Measurements from ENCODE around the gene PHKB.

Gene PHKB

GRCh38 chr16:47613251-47613650, 152.1 kb downstream of the PHKB start:
- TF ChIP-seq EZH2phosphoT487 (IDR thresholded peaks at IDR 0.05; ENCODE audit: borderline replicate concordance, low read length) (no peak), CTCF (IDR thresholded peaks at IDR 0.05; ENCODE audit: low read depth, low read length, poor library complexity, severe bottlenecking) (no peak)
- Histone ChIP-seq H3K9me3 (ENCODE audit: control insufficient read depth, insufficient read depth, low read length) (no peaks in the 10 kb centered on the region), H3K9me2 (replicated peaks; ENCODE audit: control insufficient read depth, low read length) (no peaks in the 10 kb centered on the region), H3K27ac (ENCODE audit: low read depth, low read length) (no peak overlapping the region), H3K4me3 (ENCODE audit: low read length) (no peak overlapping the region), H3K27me3 (ENCODE audit: control insufficient read depth, low read length) (no peaks in the 10 kb centered on the region), H4K20me1 (ENCODE audit: control insufficient read depth, insufficient read depth, low read depth, low read length) (no peaks in the 10 kb centered on the region), H3K4me1 (ENCODE audit: control insufficient read depth, low read length) (no peaks in the 10 kb centered on the region), H3K36me3 (ENCODE audit: control insufficient read depth, low read length) (peaks cover 19% of the 10 kb centered on the region), H3F3A (ENCODE audit: control insufficient read depth, insufficient read depth) (no peaks in the 10 kb centered on the region), H3K79me2 (ENCODE audit: control insufficient read depth, low read length) (no peaks in the 10 kb centered on the region), H3K4me2 (ENCODE audit: low read length) (no peak overlapping the region)

- H3K79me2 ChIP-seq (ENCODE audit: control insufficient read depth, low read length): no peaks in the 10 kb centered on the region
- no peaks in the 10 kb centered on the region for H3K9me2 ChIP-seq (replicated peaks; ENCODE audit: control insufficient read depth, low read length)
- no peak overlapping the region for H3K4me3 ChIP-seq (ENCODE audit: low read length)
- H3K27ac ChIP-seq (ENCODE audit: low read depth, low read length): no peak overlapping the region
- H3K9me3 ChIP-seq (ENCODE audit: control insufficient read depth, insufficient read depth, low read length): no peaks in the 10 kb centered on the region
- H3K4me1 ChIP-seq (ENCODE audit: control insufficient read depth, low read length): peaks cover 5% of the 10 kb centered on the region
- peaks cover 3% of the 10 kb centered on the region; the same call in 1 of the 2 replicates for H3K36me3 ChIP-seq (ENCODE audit: control insufficient read depth, low read length)
- H3K4me2 ChIP-seq (ENCODE audit: low read length): no peak overlapping the region
- H4K20me1 ChIP-seq (ENCODE audit: control insufficient read depth, insufficient read depth, low read depth, low read length): no peaks in the 10 kb centered on the region
- TF ChIP-seq CTCF (IDR thresholded peaks at IDR 0.05; ENCODE audit: low read depth, low read length, poor library complexity, severe bottlenecking) (no peak), EZH2phosphoT487 (IDR thresholded peaks at IDR 0.05; ENCODE audit: borderline replicate concordance, low read length) (no peak)
- H3F3A ChIP-seq (ENCODE audit: control insufficient read depth, insufficient read depth): no peaks in the 10 kb centered on the region
- H3K27me3 ChIP-seq (ENCODE audit: control insufficient read depth, low read length): no peaks in the 10 kb centered on the region
These were observed 156.6 kb downstream of the PHKB start for GRCh38 chr16:47617732-47618131.

GRCh38 chr16:47622451-47623176, 161.5 kb downstream of the PHKB start:
- H3K4me3 ChIP-seq (ENCODE audit: low read length): no peak overlapping the region
- no peak overlapping the region for H3K27ac ChIP-seq (ENCODE audit: low read depth, low read length)
- H4K20me1 ChIP-seq (ENCODE audit: control insufficient read depth, insufficient read depth, low read depth, low read length): no peaks in the 10 kb centered on the region
- H3K4me1 ChIP-seq (ENCODE audit: control insufficient read depth, low read length): peaks cover 7% of the 10 kb centered on the region
- no peaks in the 10 kb centered on the region for H3K36me3 ChIP-seq (ENCODE audit: control insufficient read depth, low read length)
- no peaks in the 10 kb centered on the region for H3K9me2 ChIP-seq (replicated peaks; ENCODE audit: control insufficient read depth, low read length)
- H3K27me3 ChIP-seq (ENCODE audit: control insufficient read depth, low read length): no peaks in the 10 kb centered on the region
- TF ChIP-seq EZH2phosphoT487 (IDR thresholded peaks at IDR 0.05; ENCODE audit: borderline replicate concordance, low read length): no peak
- TF ChIP-seq CTCF (IDR thresholded peaks at IDR 0.05; ENCODE audit: low read depth, low read length, poor library complexity, severe bottlenecking): no peak
- no peaks in the 10 kb centered on the region for H3K79me2 ChIP-seq (ENCODE audit: control insufficient read depth, low read length)
- H3K9me3 ChIP-seq (ENCODE audit: control insufficient read depth, insufficient read depth, low read length): peaks cover under 1% of the 10 kb centered on the region; the same call in 1 of the 2 replicates
- H3K4me2 ChIP-seq (ENCODE audit: low read length): no peak overlapping the region
- H3F3A ChIP-seq (ENCODE audit: control insufficient read depth, insufficient read depth): no peaks in the 10 kb centered on the region

Measured in DOHH2 (cell line).